HepG2 (cell line): Measurements from ENCODE around the gene CRISPLD2.

ENCODE experiments used
- CBFB ChIP-seq: sonication (generic); formaldehyde crosslinking; IDR thresholded peaks from 2 replicates; pipeline ENCODE4 v1.4.0; 2020; ENCODE audit warnings: missing genetic modification reagents
- CBX5 ChIP-seq: sonication (generic); formaldehyde crosslinking; IDR thresholded peaks from 2 replicates; pipeline ENCODE4 v1.4.0; 2020; ENCODE audit warnings: missing genetic modification reagents, borderline replicate concordance
- EZH2 ChIP-seq: conservative IDR thresholded peaks from 2 replicates; pipeline ENCODE4 v1.6.1; 2012; ENCODE audit warnings: mild to moderate bottlenecking, low read depth, low read length, moderate library complexity
- IRF2 ChIP-seq: IDR thresholded peaks from 2 replicates; pipeline ENCODE4 v1.6.1; 2018; ENCODE audit warnings: missing genetic modification reagents, missing compliant biosample characterization
- NPAS2 ChIP-seq: sonication (generic); formaldehyde crosslinking; IDR thresholded peaks from 2 replicates; pipeline ENCODE4 v1.8.0; 2022; ENCODE audit warnings: mild to moderate bottlenecking, missing genetic modification reagents, borderline replicate concordance
- NR1H2 ChIP-seq: sonication (generic); formaldehyde crosslinking; IDR thresholded peaks from 2 replicates; pipeline ENCODE4 v1.8.1; 2022; ENCODE audit warnings: low read depth, missing genetic modification reagents, borderline replicate concordance
- POLR2A ChIP-seq, 2 experiments: IDR thresholded peaks; 2 replicates each; pipeline ENCODE4 v1.6.1; 2011; ENCODE audit warnings: low read depth in 2 of 2, low read length in 2 of 2, mild to moderate bottlenecking in 1 of 2, moderate library complexity in 1 of 2; ENCODE audit not compliant: insufficient read depth in 1 of 2
- SMC3 ChIP-seq: IDR thresholded peaks from 2 replicates; pipeline ENCODE4 v1.6.1; 2011; ENCODE audit warnings: low read length, improper control_type of control experiment
- TF ChIP-seq, protein P1 (sequence below): IDR thresholded peaks from 2 replicates; pipeline ENCODE4 v1.6.1; 2016; ENCODE audit warnings: missing compliant biosample characterization, missing genetic modification reagents, borderline replicate concordance

DNA sequence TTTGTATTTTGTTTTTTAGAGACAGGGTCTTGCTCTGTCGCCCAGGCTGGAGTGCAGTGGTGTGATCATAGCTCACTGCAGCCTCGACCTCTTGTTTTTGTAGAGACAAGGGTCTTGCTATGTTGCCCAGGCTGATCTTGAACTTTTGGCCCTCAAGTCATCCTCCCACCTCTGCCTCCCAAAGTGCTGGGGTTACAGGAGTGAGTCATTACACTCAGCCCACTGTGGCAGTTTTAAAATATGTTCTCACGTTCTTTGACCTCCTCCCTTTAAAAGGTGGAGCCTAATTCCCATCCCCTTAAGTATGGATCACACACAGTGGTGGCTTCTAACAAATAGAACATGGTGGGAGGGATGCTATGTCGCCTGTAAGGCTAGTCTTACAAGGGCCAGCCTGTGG, 123.8 kb downstream of the CRISPLD2 start:
- TF ChIP-seq NPAS2 (CRISPR knock-in tag) = no peak
- no peak for TF ChIP-seq CBX5
- TF ChIP-seq, protein P1, sequence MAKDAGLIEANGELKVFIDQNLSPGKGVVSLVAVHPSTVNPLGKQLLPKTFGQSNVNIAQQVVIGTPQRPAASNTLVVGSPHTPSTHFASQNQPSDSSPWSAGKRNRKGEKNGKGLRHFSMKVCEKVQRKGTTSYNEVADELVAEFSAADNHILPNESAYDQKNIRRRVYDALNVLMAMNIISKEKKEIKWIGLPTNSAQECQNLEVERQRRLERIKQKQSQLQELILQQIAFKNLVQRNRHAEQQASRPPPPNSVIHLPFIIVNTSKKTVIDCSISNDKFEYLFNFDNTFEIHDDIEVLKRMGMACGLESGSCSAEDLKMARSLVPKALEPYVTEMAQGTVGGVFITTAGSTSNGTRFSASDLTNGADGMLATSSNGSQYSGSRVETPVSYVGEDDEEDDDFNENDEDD = no peak
- TF ChIP-seq POLR2A (IDR thresholded peaks at IDR 0.05; ENCODE audit: insufficient read depth in 1 of 2, low read depth in 2 of 2, low read length in 2 of 2) = no peak
- no peak for TF ChIP-seq IRF2
- no peak for TF ChIP-seq EZH2
- no peak for TF ChIP-seq CBFB (CRISPR knock-in tag)
- TF ChIP-seq SMC3 = no peak
- no peak for TF ChIP-seq NR1H2 (CRISPR knock-in tag)
